Lower leg skin (tissue), 3 donors: ENCODE results near the gene EGFL7.

Experiments
- POLR2A ChIP-seq, 2 donors: fragments of 450-650 bp; IDR thresholded peaks; one replicate each; pipeline ENCODE4 v1.6.1; 2016 to 2017; ENCODE audit warnings: antibody characterized with exemption in 2 of 2, mild to moderate bottlenecking in 1 of 2, moderate library complexity in 1 of 2
- TF ChIP-seq, protein P1 (sequence below), 3 donors: fragments of 450-650 bp; IDR thresholded peaks; one replicate each; pipeline ENCODE4 v1.5.1; 2016; ENCODE audit warnings: antibody characterized with exemption in 3 of 3, mild to moderate bottlenecking in 3 of 3, moderate library complexity in 2 of 3

DNA sequence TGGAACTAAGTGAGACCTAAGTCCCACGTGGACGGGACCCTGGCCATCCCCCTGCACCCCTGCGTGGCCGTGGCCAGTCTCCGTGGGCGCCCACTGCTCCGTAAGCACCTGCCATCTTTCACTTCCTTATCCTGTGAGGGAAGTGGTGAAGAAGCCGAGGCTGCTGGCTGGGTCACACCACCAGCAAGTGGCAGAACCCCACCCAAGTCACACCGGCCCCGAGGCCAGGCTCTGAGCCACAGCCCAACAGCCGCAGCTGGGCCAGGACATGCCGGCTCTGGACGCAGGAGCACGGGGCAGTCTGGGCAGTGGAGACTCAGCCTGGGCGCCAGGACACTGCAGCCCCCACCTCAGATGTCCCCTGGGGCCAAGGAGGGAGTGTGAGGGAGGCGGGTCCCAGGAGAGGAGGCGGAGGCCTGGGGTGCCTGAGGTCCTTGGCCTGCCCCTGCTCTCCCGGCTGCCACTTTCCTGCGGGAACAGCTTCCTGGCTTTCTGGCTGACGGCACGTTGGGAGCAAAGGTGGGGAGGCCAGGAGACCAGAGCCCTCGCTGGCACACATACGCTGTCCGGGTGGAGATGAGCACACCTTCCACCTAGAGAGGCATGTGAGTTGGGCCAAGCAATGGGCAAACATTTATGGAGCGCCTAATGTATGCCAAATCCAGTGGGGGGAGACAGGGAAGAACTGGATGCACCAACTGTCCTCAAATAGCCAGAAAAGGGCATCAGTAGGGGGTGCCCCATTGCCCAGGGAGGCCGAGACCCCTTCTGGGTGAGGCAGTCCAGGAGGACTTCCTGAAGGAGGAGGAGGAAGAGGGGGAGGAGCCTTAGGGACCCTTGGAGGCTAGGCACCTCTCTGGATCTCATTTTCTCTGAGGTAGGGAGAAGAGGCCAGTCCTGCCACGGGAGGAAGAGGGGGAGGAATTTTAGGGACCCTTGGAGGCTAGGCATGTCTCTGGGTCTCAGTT, 43.9 kb upstream of the EGFL7 start:
- TF ChIP-seq, protein P1, sequence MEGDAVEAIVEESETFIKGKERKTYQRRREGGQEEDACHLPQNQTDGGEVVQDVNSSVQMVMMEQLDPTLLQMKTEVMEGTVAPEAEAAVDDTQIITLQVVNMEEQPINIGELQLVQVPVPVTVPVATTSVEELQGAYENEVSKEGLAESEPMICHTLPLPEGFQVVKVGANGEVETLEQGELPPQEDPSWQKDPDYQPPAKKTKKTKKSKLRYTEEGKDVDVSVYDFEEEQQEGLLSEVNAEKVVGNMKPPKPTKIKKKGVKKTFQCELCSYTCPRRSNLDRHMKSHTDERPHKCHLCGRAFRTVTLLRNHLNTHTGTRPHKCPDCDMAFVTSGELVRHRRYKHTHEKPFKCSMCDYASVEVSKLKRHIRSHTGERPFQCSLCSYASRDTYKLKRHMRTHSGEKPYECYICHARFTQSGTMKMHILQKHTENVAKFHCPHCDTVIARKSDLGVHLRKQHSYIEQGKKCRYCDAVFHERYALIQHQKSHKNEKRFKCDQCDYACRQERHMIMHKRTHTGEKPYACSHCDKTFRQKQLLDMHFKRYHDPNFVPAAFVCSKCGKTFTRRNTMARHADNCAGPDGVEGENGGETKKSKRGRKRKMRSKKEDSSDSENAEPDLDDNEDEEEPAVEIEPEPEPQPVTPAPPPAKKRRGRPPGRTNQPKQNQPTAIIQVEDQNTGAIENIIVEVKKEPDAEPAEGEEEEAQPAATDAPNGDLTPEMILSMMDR (IDR thresholded peaks at IDR 0.05) = no peak
- TF ChIP-seq POLR2A (IDR thresholded peaks at IDR 0.05) = no peak
